Progenitor cell of endocrine pancreas (in vitro differentiated cells): ENCODE results near the gene PITPNM1. TPM values are rescaled to one million over a fixed set of nuclear protein-coding genes. Genes with fewer than 3 reads are reported as not detected.

ENCODE experiments used
- DNase-seq: peaks from one replicate; pipeline ENCODE4 v3.0.0; 2021; ENCODE audit warnings: low spot score; ENCODE audit not compliant: unreplicated experiment
- H3K27ac Mint-ChIP-seq: 2 replicates; pipeline ENCODE4 v1.8.0; 2021; ENCODE audit warnings: mild to moderate bottlenecking, moderate library complexity, mixed read lengths
- H3K27me3 Mint-ChIP-seq: 2 replicates; pipeline ENCODE4 v1.8.0; 2021; ENCODE audit warnings: mixed read lengths
- H3K36me3 Mint-ChIP-seq: 2 replicates; pipeline ENCODE4 v1.8.0; 2022; ENCODE audit warnings: mixed read lengths; ENCODE audit not compliant: insufficient read depth
- H3K4me1 Mint-ChIP-seq: 2 replicates; pipeline ENCODE4 v1.8.0; 2021; ENCODE audit warnings: low read depth, mixed read lengths
- H3K4me3 Mint-ChIP-seq: 2 replicates; pipeline ENCODE4 v1.8.0; 2021; ENCODE audit warnings: low read depth, mild to moderate bottlenecking, moderate library complexity, mixed read lengths
- H3K9me3 Mint-ChIP-seq: 2 replicates; pipeline ENCODE4 v1.8.0; 2021; ENCODE audit warnings: low read depth, mixed read lengths
- total RNA-seq: library from RNA; stranded (reverse); gene quantifications from 2 replicates; pipeline ENCODE4 v1.2.1, GENCODE V29; 2021
- TF ChIP-seq, protein P1 (sequence below): fragments of 200-600 bp; sonication (generic); IDR thresholded peaks from one replicate; pipeline ENCODE4 v1.5.0; 2021; ENCODE audit warnings: antibody characterized with exemption, mild to moderate bottlenecking; ENCODE audit not compliant: unreplicated experiment

The PITPNM1 gene
- total RNA-seq, 1 donor from 2014 or later: 76.3 TPM

DNA sequence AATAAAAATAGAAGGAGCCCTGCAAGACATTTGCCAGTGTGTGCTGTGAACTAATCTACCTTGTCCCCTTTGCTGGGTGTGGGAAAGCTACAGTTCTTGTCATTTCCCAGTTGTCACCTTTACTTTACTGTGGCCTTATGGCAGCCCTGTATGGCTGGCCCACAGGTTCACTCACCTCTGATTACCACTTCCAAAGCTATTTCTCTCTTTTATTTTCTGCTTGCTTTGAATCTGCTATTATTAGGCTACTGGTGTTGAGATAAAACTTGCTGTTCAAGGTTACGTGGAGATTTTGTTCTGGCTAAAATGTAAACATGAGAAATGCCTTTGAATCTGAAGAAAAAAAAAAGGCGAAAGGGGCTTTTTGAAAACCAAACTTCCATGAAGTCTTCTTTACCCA lies 27.7 kb upstream of the PITPNM1 start:
- Mint-ChIP-seq H3K4me3 (no peak overlapping the region), H3K27me3 (peaks cover 7% of the 10 kb centered on the region), H3K36me3 (no peaks in the 10 kb centered on the region), H3K27ac (no peak overlapping the region), H3K9me3 (peaks cover 29% of the 10 kb centered on the region), H3K4me1 (no peaks in the 10 kb centered on the region)
- TF ChIP-seq, protein P1, sequence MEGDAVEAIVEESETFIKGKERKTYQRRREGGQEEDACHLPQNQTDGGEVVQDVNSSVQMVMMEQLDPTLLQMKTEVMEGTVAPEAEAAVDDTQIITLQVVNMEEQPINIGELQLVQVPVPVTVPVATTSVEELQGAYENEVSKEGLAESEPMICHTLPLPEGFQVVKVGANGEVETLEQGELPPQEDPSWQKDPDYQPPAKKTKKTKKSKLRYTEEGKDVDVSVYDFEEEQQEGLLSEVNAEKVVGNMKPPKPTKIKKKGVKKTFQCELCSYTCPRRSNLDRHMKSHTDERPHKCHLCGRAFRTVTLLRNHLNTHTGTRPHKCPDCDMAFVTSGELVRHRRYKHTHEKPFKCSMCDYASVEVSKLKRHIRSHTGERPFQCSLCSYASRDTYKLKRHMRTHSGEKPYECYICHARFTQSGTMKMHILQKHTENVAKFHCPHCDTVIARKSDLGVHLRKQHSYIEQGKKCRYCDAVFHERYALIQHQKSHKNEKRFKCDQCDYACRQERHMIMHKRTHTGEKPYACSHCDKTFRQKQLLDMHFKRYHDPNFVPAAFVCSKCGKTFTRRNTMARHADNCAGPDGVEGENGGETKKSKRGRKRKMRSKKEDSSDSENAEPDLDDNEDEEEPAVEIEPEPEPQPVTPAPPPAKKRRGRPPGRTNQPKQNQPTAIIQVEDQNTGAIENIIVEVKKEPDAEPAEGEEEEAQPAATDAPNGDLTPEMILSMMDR: no peak
- no peak for DNase-seq

DNA sequence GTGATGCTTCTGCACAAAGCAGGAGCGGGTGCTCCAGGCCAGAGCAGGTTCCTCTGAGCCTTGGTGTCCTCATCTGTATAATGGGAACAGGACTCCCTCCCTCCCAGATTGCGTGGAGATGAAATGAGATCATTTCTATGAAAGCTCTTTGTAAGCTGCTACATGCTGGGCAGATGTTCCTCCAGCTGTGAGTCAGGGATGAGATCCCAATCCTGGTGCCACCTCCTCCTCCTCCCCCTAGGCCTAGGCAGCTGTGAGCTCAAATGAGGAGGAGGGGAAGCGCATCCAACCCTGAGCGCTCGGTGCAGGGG lies 25.1 kb upstream of the PITPNM1 start:
- TF ChIP-seq, protein P1: no peak
- Mint-ChIP-seq H3K27ac (no peak overlapping the region), H3K4me3 (no peak overlapping the region), H3K36me3 (no peaks in the 10 kb centered on the region), H3K27me3 (peaks cover 13% of the 10 kb centered on the region), H3K4me1 (no peaks in the 10 kb centered on the region), H3K9me3 (peaks cover 27% of the 10 kb centered on the region)
- DNase-seq: no peak

DNA sequence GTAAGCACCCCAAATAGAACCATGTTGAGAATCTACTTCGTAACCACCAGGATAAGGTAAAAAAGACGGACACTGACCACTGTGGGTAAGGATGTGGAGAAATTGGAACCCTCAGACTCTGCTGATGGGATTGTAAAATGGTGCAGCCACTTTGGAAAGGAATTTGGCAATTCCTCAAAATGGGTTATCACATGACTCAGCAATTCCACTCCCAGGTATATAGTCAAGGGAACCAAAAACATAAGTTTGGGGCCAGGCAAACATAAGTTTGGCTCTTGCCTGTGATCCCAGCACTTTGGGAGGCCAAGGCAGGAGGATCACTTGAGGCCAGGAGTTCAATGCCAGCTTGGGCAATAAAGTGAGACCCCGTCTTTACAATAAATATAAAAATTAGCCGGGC lies 23.2 kb upstream of the PITPNM1 start:
- H3K4me3 Mint-ChIP-seq: no peak overlapping the region
- H3K27ac Mint-ChIP-seq: no peak overlapping the region

DNA sequence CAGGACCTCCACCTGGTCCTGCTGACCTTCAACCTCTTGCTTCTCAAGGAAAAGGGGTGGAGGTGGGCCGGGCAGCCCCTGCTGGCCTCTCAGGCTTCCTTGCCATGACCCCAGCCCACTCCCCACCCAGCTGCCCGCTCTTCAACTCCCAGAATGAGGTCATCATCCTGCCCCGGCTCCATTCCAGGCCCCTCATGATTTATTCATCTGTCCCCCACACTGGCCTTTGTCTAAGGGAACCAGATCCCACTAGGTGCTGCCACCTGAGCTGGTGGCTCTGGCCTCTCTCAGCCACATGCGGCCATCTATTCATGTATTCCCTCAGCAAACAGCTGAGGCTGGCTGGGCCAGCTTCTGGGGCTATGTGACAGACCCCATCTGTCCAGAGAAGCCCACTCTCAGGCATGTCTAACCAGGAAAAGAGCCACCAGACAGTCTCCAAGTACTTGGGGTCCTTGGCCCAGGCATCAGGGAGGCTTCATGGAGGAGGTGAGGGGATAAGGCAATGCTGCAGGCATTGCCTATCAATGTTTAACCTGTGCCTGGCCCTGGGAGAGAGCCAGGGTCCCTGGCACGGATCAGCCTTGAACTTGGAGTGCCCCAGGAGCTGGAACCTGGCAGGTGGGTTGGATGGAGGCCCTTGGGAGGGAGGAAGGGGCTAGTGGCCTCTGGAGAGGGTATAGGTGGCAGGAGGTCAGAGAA lies 20.3 kb upstream of the PITPNM1 start:
- Mint-ChIP-seq H3K27ac (no peak overlapping the region), H3K27me3 (peaks cover 18% of the 10 kb centered on the region), H3K4me3 (no peak overlapping the region)

More for the DNA sequence above, 23.2 kb upstream of the PITPNM1 start:
- TF ChIP-seq, protein P1: no peak
- Mint-ChIP-seq H3K36me3 (no peaks in the 10 kb centered on the region), H3K9me3 (peaks cover 19% of the 10 kb centered on the region), H3K4me1 (no peaks in the 10 kb centered on the region), H3K27me3 (peaks cover 18% of the 10 kb centered on the region)
- no peak for DNase-seq

DNA sequence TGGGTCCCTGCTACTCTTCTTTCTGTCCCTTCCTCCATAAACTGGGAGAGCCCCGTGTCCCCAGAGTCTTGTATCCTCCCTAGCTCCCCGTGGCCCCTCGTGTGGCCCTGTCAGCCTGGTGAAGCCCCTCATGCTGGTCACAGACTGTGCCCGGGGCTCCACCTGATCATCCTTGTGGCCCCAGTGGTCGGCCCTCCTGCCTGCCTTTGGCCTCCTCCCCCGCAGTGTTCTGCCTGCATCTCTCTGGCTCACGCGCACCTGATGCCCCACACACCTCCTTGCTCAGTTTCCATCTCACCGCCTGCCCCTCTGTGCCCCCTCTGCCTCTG lies 19.3 kb upstream of the PITPNM1 start:
- TF ChIP-seq, protein P1: no peak
- no peak overlapping the region for H3K27ac Mint-ChIP-seq
- peaks cover 18% of the 10 kb centered on the region for H3K27me3 Mint-ChIP-seq

More for the DNA sequence above, 20.3 kb upstream of the PITPNM1 start:
- TF ChIP-seq, protein P1: no peak
- DNase-seq: no peak
- H3K36me3 Mint-ChIP-seq: no peaks in the 10 kb centered on the region
- peaks cover 5% of the 10 kb centered on the region for H3K9me3 Mint-ChIP-seq
- H3K4me1 Mint-ChIP-seq: no peaks in the 10 kb centered on the region

More for the DNA sequence above, 19.3 kb upstream of the PITPNM1 start:
- H3K36me3 Mint-ChIP-seq: no peaks in the 10 kb centered on the region
- no peaks in the 10 kb centered on the region for H3K4me1 Mint-ChIP-seq
- H3K9me3 Mint-ChIP-seq: peaks cover 5% of the 10 kb centered on the region
- DNase-seq: no peak
- no peak overlapping the region for H3K4me3 Mint-ChIP-seq
